ENCODE measurements around the gene CROCC2. TPM values are rescaled to one million over a fixed set of nuclear protein-coding genes. Genes with fewer than 3 reads are reported as not detected.

Gene CROCC2
- total RNA-seq, 1 experiment from 2014 or later = not detected

- Histone ChIP-seq H3K4me1 (ENCODE audit: control insufficient read depth in 1 of 2, insufficient read depth in 2 of 2, low read length in 2 of 2) (peaks cover 11 to 31% of the 10 kb centered on the region in 2 experiments; a peak in 3 of 4 replicates), H3K4me2 (ENCODE audit: low read length) (no peak overlapping the region), H3K79me2 (ENCODE audit: insufficient read depth, low read length) (no peaks in the 10 kb centered on the region), H3K9ac (ENCODE audit: low read length) (no peak overlapping the region), H3K9me3 (ENCODE audit: control insufficient read depth in 1 of 2, insufficient read depth in 1 of 2, low read depth in 1 of 2, low read length in 2 of 2) (no peaks in the 10 kb centered on the region), H2AFZ (ENCODE audit: low read depth, low read length, poor library complexity, severe bottlenecking) (no peak overlapping the region), H3K27ac (ENCODE audit: low read depth, low read length) (no peak overlapping the region), H3K4me3 (replicated peaks in 1 of 2; ENCODE audit: low read depth in 1 of 2, low read length in 2 of 2) (no peak overlapping the region), H3K27me3 (ENCODE audit: insufficient read depth, low read length) (no peaks in the 10 kb centered on the region), H4K20me1 (ENCODE audit: insufficient read depth) (no peaks in the 10 kb centered on the region), H3K36me3 (ENCODE audit: control insufficient read depth in 1 of 2, insufficient read depth in 2 of 2, low read length in 2 of 2) (no peaks in the 10 kb centered on the region), H3K9me2 (ENCODE audit: insufficient read depth) (no peaks in the 10 kb centered on the region)
- ChIA-PET CTCF (no interaction called here), POLR2A (no interaction called here), RAD21 (ENCODE audit: low non-redundant PET in 1 of 2, low total read pairs in 2 of 2, uncharacterized antibody in 2 of 2, unreplicated experiment in 2 of 2) (no interaction called here)
- ATAC-seq = no peak
- BruUV-seq (replicated peaks) = no TSS peak
- DNase-seq (ENCODE audit: low read depth, low spot score) = no peak
- intact Hi-C loops (cut with micrococcal nuclease) = no loop called here
- TF ChIP-seq, protein P1, sequence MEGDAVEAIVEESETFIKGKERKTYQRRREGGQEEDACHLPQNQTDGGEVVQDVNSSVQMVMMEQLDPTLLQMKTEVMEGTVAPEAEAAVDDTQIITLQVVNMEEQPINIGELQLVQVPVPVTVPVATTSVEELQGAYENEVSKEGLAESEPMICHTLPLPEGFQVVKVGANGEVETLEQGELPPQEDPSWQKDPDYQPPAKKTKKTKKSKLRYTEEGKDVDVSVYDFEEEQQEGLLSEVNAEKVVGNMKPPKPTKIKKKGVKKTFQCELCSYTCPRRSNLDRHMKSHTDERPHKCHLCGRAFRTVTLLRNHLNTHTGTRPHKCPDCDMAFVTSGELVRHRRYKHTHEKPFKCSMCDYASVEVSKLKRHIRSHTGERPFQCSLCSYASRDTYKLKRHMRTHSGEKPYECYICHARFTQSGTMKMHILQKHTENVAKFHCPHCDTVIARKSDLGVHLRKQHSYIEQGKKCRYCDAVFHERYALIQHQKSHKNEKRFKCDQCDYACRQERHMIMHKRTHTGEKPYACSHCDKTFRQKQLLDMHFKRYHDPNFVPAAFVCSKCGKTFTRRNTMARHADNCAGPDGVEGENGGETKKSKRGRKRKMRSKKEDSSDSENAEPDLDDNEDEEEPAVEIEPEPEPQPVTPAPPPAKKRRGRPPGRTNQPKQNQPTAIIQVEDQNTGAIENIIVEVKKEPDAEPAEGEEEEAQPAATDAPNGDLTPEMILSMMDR (IDR thresholded peaks at IDR 0.05 in 2 of 3, conservative IDR thresholded peaks at IDR 0.05 in 1 of 3; ENCODE audit: borderline replicate concordance in 1 of 3, insufficient read depth in 1 of 3, low read depth in 2 of 3, low read length in 2 of 3) = no peak
- TF ChIP-seq SIN3A (IDR thresholded peaks at IDR 0.05; ENCODE audit: low read depth) = no peak
Measured at GRCh38 chr2:240996161-240996833, 90.2 kb downstream of the CROCC2 start.

DNA sequence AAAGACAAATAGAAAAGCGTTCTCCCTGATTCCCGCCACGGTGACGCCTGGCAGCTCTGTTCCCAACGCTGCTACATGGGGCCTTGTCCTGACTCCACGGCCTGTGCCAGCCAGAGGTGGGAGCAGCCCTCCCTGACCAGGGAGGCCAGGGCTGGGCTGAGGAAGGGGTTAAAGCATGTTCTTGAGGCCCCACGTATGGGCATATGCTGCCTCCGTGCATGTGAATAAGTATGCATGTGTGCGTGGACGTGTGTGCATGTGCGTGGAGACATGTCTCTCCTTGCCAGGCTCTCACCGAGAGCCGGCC is 90.7 kb downstream of the CROCC2 start:
- DNase-seq (ENCODE audit: low read depth, low spot score) (no peak), ATAC-seq (no peak)
- H3K27me3 ChIP-seq (ENCODE audit: insufficient read depth, low read length) = no peaks in the 10 kb centered on the region
- no peaks in the 10 kb centered on the region for H4K20me1 ChIP-seq (ENCODE audit: insufficient read depth)
- H3K4me2 ChIP-seq (ENCODE audit: low read length) = no peak overlapping the region
- no peak overlapping the region for H3K27ac ChIP-seq (ENCODE audit: low read depth, low read length)
- intact Hi-C loops (cut with micrococcal nuclease) = no loop called here
- H3K4me3 ChIP-seq (replicated peaks in 1 of 2; ENCODE audit: low read depth in 1 of 2, low read length in 2 of 2) = no peak overlapping the region
- no peak overlapping the region for H2AFZ ChIP-seq (ENCODE audit: low read depth, low read length, poor library complexity, severe bottlenecking)
- no peaks in the 10 kb centered on the region for H3K79me2 ChIP-seq (ENCODE audit: insufficient read depth, low read length)
- H3K9me3 ChIP-seq (ENCODE audit: control insufficient read depth in 1 of 2, insufficient read depth in 1 of 2, low read depth in 1 of 2, low read length in 2 of 2) = no peaks in the 10 kb centered on the region
- H3K4me1 ChIP-seq (ENCODE audit: control insufficient read depth in 1 of 2, insufficient read depth in 2 of 2, low read length in 2 of 2) = peaks cover 11 to 26% of the 10 kb centered on the region in 2 experiments; a peak in 3 of 4 replicates
- BruUV-seq (replicated peaks) = no TSS peak
- no peak overlapping the region for H3K9ac ChIP-seq (ENCODE audit: low read length)
- POLR2A ChIA-PET = no interaction called here
- no peaks in the 10 kb centered on the region for H3K9me2 ChIP-seq (ENCODE audit: insufficient read depth)
- H3K36me3 ChIP-seq (ENCODE audit: control insufficient read depth in 1 of 2, insufficient read depth in 2 of 2, low read length in 2 of 2) = no peaks in the 10 kb centered on the region
- RAD21 ChIA-PET (ENCODE audit: low non-redundant PET in 1 of 2, low total read pairs in 2 of 2, uncharacterized antibody in 2 of 2, unreplicated experiment in 2 of 2) = no interaction called here
- CTCF ChIA-PET = no interaction called here
- TF ChIP-seq SRF (IDR thresholded peaks at IDR 0.05; ENCODE audit: low read depth) (no peak), ZNF274 (IDR thresholded peaks at IDR 0.05; ENCODE audit: low read depth, low read length) (no peak), SIN3A (IDR thresholded peaks at IDR 0.05; ENCODE audit: low read depth) (no peak), EGR1 (IDR thresholded peaks at IDR 0.05; ENCODE audit: low read depth) (no peak), TCF7L2 (IDR thresholded peaks at IDR 0.05; ENCODE audit: borderline replicate concordance, extremely low read depth, insufficient read depth, insufficient read length) (no peak), POLR2AphosphoS5 (IDR thresholded peaks at IDR 0.05; ENCODE audit: low read depth, low read length) (no peak), REST (IDR thresholded peaks at IDR 0.05; ENCODE audit: low read depth) (no peak), CBX3 (IDR thresholded peaks at IDR 0.05; ENCODE audit: low read depth) (no peak), EZH2 (IDR thresholded peaks at IDR 0.05) (no peak)
- TF ChIP-seq, protein P1 (IDR thresholded peaks at IDR 0.05 in 2 of 3, conservative IDR thresholded peaks at IDR 0.05 in 1 of 3; ENCODE audit: borderline replicate concordance in 1 of 3, insufficient read depth in 1 of 3, low read depth in 2 of 3, low read length in 2 of 3) = no peak
